AG09319 (cell line): Measurements from ENCODE around the gene MROH8.

ENCODE experiments used
- DNase-seq: peaks from one replicate; pipeline ENCODE4 v3.0.0-alpha.2; 2010; ENCODE audit warnings: low read depth; ENCODE audit errors: extremely low read depth
- TF ChIP-seq, protein P1 (sequence below): IDR thresholded peaks from 2 replicates; pipeline ENCODE4 v1.5.1; 2011; ENCODE audit warnings: low read depth, mild to moderate bottlenecking, inconsistent platforms, low read length, moderate library complexity

The MROH8 gene

DNA sequence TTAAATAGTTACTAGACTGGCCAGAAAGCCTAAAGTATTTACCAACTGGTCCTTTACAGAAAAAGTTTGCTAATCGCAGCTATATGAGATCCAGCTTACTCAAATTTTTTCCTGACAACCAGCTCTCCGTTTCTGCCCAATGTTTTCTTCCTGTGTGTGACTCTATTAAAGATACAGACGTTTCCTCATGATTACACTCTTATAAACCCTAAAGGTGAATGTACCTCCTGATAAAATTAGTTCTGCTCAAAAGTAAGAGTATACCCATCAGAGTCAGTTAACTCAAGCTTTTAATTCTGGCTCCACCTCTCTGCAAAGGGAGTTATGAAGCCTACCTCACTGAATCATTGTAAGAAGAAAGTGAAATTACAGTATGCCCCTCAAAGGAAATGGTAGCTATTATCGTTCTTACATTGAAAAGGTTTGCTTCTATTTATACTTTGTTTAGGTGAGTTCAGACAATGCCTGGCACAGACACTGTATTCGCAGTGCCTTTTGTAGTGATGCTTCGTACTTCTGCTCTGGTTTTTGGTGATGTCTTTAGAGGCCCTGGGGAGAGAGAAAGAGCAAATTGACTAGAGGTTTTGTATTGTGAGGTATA lies 10.2 kb upstream of the MROH8 start:
- TF ChIP-seq, protein P1, sequence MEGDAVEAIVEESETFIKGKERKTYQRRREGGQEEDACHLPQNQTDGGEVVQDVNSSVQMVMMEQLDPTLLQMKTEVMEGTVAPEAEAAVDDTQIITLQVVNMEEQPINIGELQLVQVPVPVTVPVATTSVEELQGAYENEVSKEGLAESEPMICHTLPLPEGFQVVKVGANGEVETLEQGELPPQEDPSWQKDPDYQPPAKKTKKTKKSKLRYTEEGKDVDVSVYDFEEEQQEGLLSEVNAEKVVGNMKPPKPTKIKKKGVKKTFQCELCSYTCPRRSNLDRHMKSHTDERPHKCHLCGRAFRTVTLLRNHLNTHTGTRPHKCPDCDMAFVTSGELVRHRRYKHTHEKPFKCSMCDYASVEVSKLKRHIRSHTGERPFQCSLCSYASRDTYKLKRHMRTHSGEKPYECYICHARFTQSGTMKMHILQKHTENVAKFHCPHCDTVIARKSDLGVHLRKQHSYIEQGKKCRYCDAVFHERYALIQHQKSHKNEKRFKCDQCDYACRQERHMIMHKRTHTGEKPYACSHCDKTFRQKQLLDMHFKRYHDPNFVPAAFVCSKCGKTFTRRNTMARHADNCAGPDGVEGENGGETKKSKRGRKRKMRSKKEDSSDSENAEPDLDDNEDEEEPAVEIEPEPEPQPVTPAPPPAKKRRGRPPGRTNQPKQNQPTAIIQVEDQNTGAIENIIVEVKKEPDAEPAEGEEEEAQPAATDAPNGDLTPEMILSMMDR: no peak
- DNase-seq: no peak

- TF ChIP-seq, protein P1: no peak
Measured at GRCh38 chr20:37188787-37189186, 9.4 kb upstream of the MROH8 start.

DNA sequence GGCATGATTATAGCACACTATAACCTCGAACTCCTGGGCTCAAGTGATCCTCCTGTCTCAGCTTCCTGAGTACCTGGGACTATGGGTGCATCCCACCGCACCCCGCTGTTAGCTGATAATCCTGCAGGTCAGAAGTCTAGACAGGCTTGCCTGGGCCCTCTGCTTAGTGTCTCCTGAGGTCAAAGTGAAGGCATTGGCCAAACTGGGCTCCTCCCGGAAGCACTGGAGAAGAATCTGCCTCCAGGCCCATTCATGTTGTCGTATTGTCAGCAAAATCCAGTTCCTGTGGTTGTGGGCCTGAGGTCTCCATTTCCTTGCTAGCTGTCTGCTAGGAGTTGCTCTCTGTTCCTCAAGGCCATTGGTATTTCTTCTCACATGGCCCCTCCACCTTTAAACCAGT lies 6.3 kb upstream of the MROH8 start:
- no peak for DNase-seq
- TF ChIP-seq, protein P1: no peak

More at GRCh38 chr20:37188787-37189186, 9.4 kb upstream of the MROH8 start:
- no peak for DNase-seq

DNA sequence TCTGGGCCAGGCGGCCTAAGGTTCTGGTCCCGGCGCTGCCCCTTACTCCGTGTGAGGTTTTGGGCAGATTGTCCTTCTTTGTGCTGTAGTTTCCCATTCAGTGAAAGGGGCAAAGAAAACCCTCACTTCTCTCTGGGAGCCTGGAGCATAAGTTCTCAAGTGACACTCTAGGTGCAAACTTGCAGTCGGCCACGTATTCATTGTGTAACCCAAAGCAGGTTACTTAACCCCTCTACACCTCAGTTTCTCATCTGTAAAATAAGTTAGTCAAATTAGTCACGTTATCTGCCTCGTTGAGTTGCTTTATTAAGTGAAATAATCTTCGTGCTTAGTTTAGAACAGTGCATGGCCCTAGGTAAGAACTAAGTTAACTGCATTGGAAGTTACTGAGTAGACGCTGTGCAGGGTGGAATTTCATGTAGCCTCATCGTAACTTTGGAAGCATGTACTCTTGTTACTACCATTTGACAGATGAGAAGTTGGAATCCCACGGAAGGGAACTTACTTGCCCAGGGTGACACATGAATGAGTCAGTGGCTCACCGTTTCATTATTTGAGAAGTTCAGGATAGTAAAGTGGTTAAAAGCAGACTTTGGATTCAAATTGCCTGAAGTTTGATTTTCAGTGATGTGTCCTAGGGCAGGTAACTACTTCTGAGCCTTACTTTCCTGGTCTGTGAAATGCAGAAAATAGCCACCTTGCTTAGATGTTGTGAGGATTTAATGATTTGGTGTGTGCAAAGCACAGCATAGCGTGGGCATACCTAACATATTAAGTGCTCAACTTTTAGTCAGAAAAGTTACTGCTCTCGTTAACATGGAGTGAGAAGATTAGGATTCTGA lies 556 bp upstream of the MROH8 start:
- DNase-seq: no peak
- TF ChIP-seq, protein P1: no peak

- TF ChIP-seq, protein P1: no peak
- DNase-seq: no peak
Measured at GRCh38 chr20:37172836-37173235, 6.5 kb downstream of the MROH8 start.

DNA sequence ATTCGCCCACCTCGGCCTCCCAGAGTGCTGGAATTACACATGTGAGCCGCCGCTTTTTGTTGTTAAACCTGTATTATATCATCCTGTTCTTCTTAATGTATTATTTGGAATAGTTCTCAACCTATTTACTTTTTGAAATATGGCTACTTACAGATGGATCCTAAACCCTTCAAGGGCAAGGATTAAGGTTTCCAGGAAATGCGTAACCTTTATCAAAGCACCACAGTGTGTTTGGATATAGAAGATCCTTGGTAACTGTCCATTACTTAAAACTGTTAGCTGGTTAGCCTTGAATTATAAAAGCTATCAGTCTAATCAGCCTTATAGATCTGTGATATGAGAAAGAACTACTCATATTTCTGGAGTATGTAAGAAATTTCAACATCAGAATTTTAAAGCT lies 12.5 kb downstream of the MROH8 start:
- TF ChIP-seq, protein P1: no peak
- no peak for DNase-seq

DNA sequence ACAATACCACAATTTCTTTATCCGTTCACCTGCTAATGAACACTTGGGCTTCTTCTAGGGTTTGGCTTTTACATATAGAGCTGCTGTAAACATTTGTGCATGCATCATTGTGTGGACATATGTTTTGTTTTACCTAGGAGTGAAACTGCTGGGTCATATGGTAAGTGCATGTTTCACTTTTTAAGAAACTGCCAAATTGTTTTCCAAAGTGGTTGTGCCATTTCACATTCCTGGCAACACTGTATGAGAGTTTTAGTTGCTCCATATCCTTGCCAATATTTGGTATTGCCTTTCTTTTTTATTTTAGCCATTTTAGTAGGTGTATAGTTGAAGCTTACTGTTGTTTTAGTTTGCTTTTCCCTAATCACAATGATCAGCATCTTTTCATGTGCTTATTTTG lies 14.3 kb downstream of the MROH8 start:
- DNase-seq: no peak
- TF ChIP-seq, protein P1: no peak
